Neural progenitor cell (in vitro differentiated cells): ENCODE measurements around the gene ZNF451. TPM values are rescaled to one million over a fixed set of nuclear protein-coding genes. Genes with fewer than 3 reads are reported as not detected.

Experiments
- DNase-seq: peaks from one replicate; pipeline ENCODE4 v3.0.0-alpha.2; 2016; ENCODE audit warnings: low spot score
- H2AFZ ChIP-seq: fragments of 200-600 bp; sonication (generic); replicated peaks from 2 replicates; pipeline ENCODE4 v1.6.1; 2016; ENCODE audit warnings: antibody characterized with exemption
- H3F3A ChIP-seq: fragments of 200-600 bp; sonication (generic); 2 replicates; pipeline ENCODE4 v1.6.1; 2016; ENCODE audit warnings: antibody characterized with exemption, low read depth
- H3K27ac ChIP-seq: fragments of 200-600 bp; sonication (generic); 2 replicates; pipeline ENCODE4 v1.5.1; 2016; ENCODE audit warnings: mild to moderate bottlenecking
- H3K27me3 ChIP-seq: fragments of 200-600 bp; sonication (generic); 2 replicates; pipeline ENCODE4 v1.6.1; 2016; ENCODE audit warnings: mild to moderate bottlenecking, moderate library complexity
- H3K36me3 ChIP-seq: fragments of 200-600 bp; sonication (generic); 2 replicates; pipeline ENCODE4 v1.5.1; 2016
- H3K4me1 ChIP-seq: fragments of 200-600 bp; sonication (generic); 2 replicates; pipeline ENCODE4 v1.6.1; 2016; ENCODE audit warnings: mixed run types
- H3K4me2 ChIP-seq: fragments of 200-600 bp; sonication (generic); 2 replicates; pipeline ENCODE4 v1.6.1; 2016
- H3K4me3 ChIP-seq: fragments of 200-600 bp; sonication (generic); 2 replicates; pipeline ENCODE4 v1.5.1; 2016
- H3K79me2 ChIP-seq: fragments of 200-600 bp; sonication (generic); 2 replicates; pipeline ENCODE4 v1.6.1; 2016; ENCODE audit warnings: low read depth
- H3K9ac ChIP-seq: fragments of 200-600 bp; sonication (generic); 2 replicates; pipeline ENCODE4 v1.6.1; 2016
- H3K9me3 ChIP-seq: fragments of 200-600 bp; sonication (generic); 2 replicates; pipeline ENCODE4 v1.5.1; 2016; ENCODE audit warnings: low read depth
- H4K20me1 ChIP-seq: fragments of 200-600 bp; sonication (generic); 2 replicates; pipeline ENCODE4 v1.6.1; 2016; ENCODE audit warnings: low read depth
- H3K27ac Mint-ChIP-seq: 3 replicates; pipeline ENCODE4 v1.8.0; 2021; ENCODE audit warnings: mixed read lengths
- H3K27me3 Mint-ChIP-seq: 2 replicates; pipeline ENCODE4 v1.8.0; 2022; ENCODE audit warnings: low read depth, mild to moderate bottlenecking, inconsistent platforms, moderate library complexity, mixed read lengths; ENCODE audit not compliant: insufficient read depth
- H3K36me3 Mint-ChIP-seq: 3 replicates; pipeline ENCODE4 v1.8.0; 2021; ENCODE audit warnings: mixed read lengths
- H3K4me1 Mint-ChIP-seq: 3 replicates; pipeline ENCODE4 v1.8.0; 2021; ENCODE audit warnings: mixed read lengths
- H3K4me3 Mint-ChIP-seq: 3 replicates; pipeline ENCODE4 v1.8.0; 2021; ENCODE audit warnings: mild to moderate bottlenecking, moderate library complexity, mixed read lengths
- H3K9me3 Mint-ChIP-seq: 3 replicates; pipeline ENCODE4 v1.8.0; 2020; ENCODE audit warnings: mixed read lengths
- CTCF ChIP-seq: fragments of 200-600 bp; sonication (generic); IDR thresholded peaks from 2 replicates; pipeline ENCODE4 v1.5.1; 2017; ENCODE audit warnings: antibody characterized with exemption, mild to moderate bottlenecking
- EZH2 ChIP-seq: fragments of 200-600 bp; sonication (generic); IDR thresholded peaks from 2 replicates; pipeline ENCODE4 v1.6.1; 2017; ENCODE audit warnings: antibody characterized with exemption, mild to moderate bottlenecking, moderate library complexity
- EZH2phosphoT487 ChIP-seq: fragments of 200-600 bp; sonication (generic); IDR thresholded peaks from 2 replicates; pipeline ENCODE4 v1.6.1; 2017; ENCODE audit warnings: antibody characterized with exemption
- total RNA-seq: library from RNA; depleted of rRNA; stranded (reverse); fragments of >200 nt; gene quantifications from 2 replicates; pipeline ENCODE4 v1.2.3, GENCODE V29; 2015; ENCODE audit warnings: low replicate concordance

The ZNF451 gene
- total RNA-seq, 1 donor from 2014 or later: 126 TPM

- no peaks in the 10 kb centered on the region for H3K27me3 ChIP-seq
- H3K36me3 ChIP-seq: peaks cover 11% of the 10 kb centered on the region
- no peak overlapping the region for H3K27ac ChIP-seq
- peaks cover 7% of the 10 kb centered on the region for H4K20me1 ChIP-seq
- no peaks in the 10 kb centered on the region for H3K4me1 ChIP-seq
- no peak for DNase-seq
- TF ChIP-seq CTCF (no peak), EZH2 (no peak), EZH2phosphoT487 (no peak)
- no peak overlapping the region for H3K4me2 ChIP-seq
- H2AFZ ChIP-seq: no peak overlapping the region
- peaks cover 3% of the 10 kb centered on the region for H3F3A ChIP-seq
- no peak overlapping the region for H3K4me3 ChIP-seq
- no peaks in the 10 kb centered on the region for H3K27me3 Mint-ChIP-seq
- H3K27ac Mint-ChIP-seq: no peak overlapping the region
- H3K9ac ChIP-seq: no peak overlapping the region
- H3K79me2 ChIP-seq: peaks cover 60% of the 10 kb centered on the region
- H3K4me3 Mint-ChIP-seq: no peak overlapping the region
- no peaks in the 10 kb centered on the region for H3K4me1 Mint-ChIP-seq
- peaks cover 19% of the 10 kb centered on the region for H3K9me3 Mint-ChIP-seq
- H3K36me3 Mint-ChIP-seq: peaks cover 36% of the 10 kb centered on the region
- no peaks in the 10 kb centered on the region for H3K9me3 ChIP-seq
Observed at GRCh38 chr6:57123111-57123510, 33.1 kb downstream of the ZNF451 start.

- peaks cover 3% of the 10 kb centered on the region for H3F3A ChIP-seq
- H4K20me1 ChIP-seq: peaks cover 10% of the 10 kb centered on the region
- no peak overlapping the region for H3K4me2 ChIP-seq
- no peak overlapping the region for H3K27ac Mint-ChIP-seq
- H3K27me3 Mint-ChIP-seq: no peaks in the 10 kb centered on the region
- no peaks in the 10 kb centered on the region for H3K4me1 ChIP-seq
- H3K9me3 Mint-ChIP-seq: peaks cover 2% of the 10 kb centered on the region
- H3K4me3 ChIP-seq: no peak overlapping the region
- H3K9ac ChIP-seq: no peak overlapping the region
- no peaks in the 10 kb centered on the region for H3K27me3 ChIP-seq
- H3K9me3 ChIP-seq: no peaks in the 10 kb centered on the region
- no peak overlapping the region for H3K27ac ChIP-seq
- peaks cover 8% of the 10 kb centered on the region for H3K36me3 Mint-ChIP-seq
- H3K36me3 ChIP-seq: peaks cover 5% of the 10 kb centered on the region
- H3K79me2 ChIP-seq: peaks cover 22% of the 10 kb centered on the region
- H3K4me3 Mint-ChIP-seq: no peak overlapping the region
- H3K4me1 Mint-ChIP-seq: no peaks in the 10 kb centered on the region
- DNase-seq: no peak
- H2AFZ ChIP-seq: no peak overlapping the region
- TF ChIP-seq EZH2: no peak
- no peak for TF ChIP-seq CTCF
- TF ChIP-seq EZH2phosphoT487: no peak
Observed at GRCh38 chr6:57127763-57128162, 37.8 kb downstream of the ZNF451 start.

GRCh38 chr6:57130661-57131177 is 40.7 kb downstream of the ZNF451 start:
- peaks cover 5% of the 10 kb centered on the region for H3K79me2 ChIP-seq
- H3K36me3 Mint-ChIP-seq: peaks cover 11% of the 10 kb centered on the region
- no peaks in the 10 kb centered on the region for H3K27me3 ChIP-seq
- H4K20me1 ChIP-seq: peaks cover 3% of the 10 kb centered on the region
- H3K4me1 ChIP-seq: no peaks in the 10 kb centered on the region
- no peaks in the 10 kb centered on the region for H3K9me3 Mint-ChIP-seq
- peaks cover 5% of the 10 kb centered on the region for H3K36me3 ChIP-seq
- H3K27ac Mint-ChIP-seq: no peak overlapping the region
- H3K9ac ChIP-seq: no peak overlapping the region
- H3K4me2 ChIP-seq: no peak overlapping the region
- no peaks in the 10 kb centered on the region for H3K4me1 Mint-ChIP-seq
- no peak overlapping the region for H3K4me3 Mint-ChIP-seq
- TF ChIP-seq EZH2phosphoT487 (no peak), EZH2 (no peak), CTCF (no peak)
- H3F3A ChIP-seq: no peaks in the 10 kb centered on the region
- H3K4me3 ChIP-seq: no peak overlapping the region
- H2AFZ ChIP-seq: no peak overlapping the region
- H3K27ac ChIP-seq: no peak overlapping the region
- H3K27me3 Mint-ChIP-seq: no peaks in the 10 kb centered on the region
- no peaks in the 10 kb centered on the region for H3K9me3 ChIP-seq
- DNase-seq: no peak
